GM19099 (cell line): ENCODE data around the gene CTNNA2.

ENCODE experiments used
- POLR2A ChIP-seq: IDR thresholded peaks from 3 replicates; pipeline ENCODE4 v1.6.1; 2011; ENCODE audit warnings: low read depth; ENCODE audit not compliant: insufficient read length; ENCODE audit errors: extremely low read depth

The CTNNA2 gene

GRCh38 chr2:80009211-80009610 is 496.4 kb downstream of the CTNNA2 start:
- TF ChIP-seq POLR2A: no peak

GRCh38 chr2:80012061-80012460 is 499.2 kb downstream of the CTNNA2 start:
- TF ChIP-seq POLR2A: no peak

DNA sequence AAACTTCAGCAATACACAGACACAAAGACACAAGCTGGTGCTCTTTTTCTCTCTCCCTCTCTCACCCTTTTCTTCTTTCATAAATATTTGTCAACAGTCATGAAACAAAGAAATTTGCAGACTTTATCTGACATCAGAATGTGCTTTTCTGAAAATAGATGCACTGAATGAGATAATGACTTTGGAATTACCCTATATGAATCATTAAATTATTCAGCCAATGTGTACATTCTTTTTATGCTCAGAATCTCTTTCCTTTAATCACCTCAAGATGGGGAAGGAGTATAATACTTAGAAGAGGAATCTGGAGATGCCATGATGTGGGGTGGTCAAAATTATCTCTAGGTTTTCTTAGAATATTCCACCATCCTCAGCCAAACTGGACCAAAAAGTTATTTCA is 501.8 kb downstream of the CTNNA2 start:
- TF ChIP-seq POLR2A: no peak

GRCh38 chr2:80016171-80016570 is 503.3 kb downstream of the CTNNA2 start:
- TF ChIP-seq POLR2A: no peak

- no peak for TF ChIP-seq POLR2A
Observed at GRCh38 chr2:80019571-80020460, 507.0 kb downstream of the CTNNA2 start.

DNA sequence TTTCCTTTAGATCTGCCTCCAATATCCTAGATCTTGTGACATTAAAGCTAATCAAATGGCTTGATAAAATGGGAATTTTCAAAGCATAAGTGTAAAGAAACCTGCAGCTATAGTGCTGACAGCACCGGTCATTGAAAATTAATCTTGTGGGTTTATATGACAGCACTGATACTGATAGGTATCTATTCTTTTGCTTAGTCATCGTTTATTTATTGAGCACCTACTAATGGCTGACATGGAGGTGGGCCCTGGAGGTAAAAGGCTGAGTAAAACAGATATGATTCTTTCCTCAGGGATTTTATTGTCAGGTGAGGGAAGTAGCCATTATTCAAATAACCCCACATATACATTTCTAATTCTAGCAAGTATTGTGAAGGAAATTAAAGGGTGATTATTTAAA is 509.2 kb downstream of the CTNNA2 start:
- TF ChIP-seq POLR2A: no peak

DNA sequence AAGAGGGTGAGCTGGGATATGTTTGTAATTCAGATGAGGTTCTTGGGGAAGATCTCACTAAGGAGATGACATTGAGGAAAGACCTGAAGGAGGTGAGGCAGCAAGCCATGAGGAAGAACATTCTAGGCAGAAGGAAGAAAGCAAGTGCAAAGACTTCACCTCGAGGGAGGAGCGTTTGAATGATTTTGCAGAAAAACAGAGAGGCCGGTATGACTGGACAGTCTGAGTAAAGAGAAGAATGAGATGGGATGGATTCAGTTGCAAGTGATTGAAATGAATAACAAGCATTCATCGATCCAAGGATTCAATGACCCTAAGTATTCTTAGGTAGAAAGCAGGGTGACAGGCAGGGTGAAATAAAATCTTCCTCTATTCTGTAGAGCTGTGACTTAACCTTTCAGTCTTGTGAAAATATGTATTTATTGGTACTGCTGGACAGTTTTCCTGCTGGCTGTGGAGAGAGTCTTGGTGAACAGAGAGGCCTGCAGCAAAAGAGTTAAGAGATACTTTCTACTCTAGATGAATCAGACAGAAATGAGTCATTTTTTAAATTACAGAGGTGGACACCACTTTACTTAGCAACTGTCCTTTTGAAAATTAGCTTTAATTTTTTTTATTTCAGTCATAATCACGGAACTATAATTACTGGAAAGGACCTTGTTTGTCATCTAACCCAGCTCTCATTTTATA is 513.3 kb downstream of the CTNNA2 start:
- no peak for TF ChIP-seq POLR2A

DNA sequence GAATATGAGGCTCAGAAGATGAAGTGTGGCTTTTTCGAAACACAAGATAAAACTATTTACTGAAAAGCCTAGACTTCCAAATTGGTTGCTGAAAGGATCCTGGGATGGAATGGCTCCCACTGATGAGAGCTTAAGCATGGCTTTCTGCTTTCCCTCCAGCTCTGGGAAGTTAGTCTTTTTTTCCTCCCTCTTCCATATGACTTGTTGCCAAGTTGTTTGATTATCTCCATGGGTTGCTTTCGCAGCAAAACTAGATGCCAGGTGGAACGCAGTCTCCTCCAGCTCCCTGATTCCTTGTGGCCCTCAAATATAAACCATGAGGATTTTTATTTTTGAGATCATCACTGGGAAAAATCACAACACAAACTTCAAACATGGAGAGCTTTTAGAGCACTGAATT is 515.2 kb downstream of the CTNNA2 start:
- no peak for TF ChIP-seq POLR2A

GRCh38 chr2:80028584-80028983 is 515.7 kb downstream of the CTNNA2 start:
- no peak for TF ChIP-seq POLR2A

DNA sequence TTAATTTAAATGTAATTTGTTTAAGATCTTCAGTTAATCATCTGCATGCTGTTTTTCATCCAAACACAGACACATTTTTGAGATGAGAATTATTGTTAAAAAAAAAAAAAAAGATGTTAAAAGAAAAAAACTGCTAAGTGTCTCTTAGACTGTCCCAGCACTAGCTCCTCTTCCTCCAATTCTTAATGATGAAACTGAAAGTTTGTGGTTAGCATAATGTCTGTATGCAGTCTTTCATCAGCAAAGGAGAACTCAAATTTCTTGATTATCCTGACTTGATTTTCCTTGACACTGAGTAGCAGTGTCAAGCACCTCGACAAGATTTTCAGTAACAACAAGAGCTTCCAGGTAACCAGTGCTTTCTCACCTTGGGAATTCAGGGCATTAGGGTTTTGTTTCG is 517.3 kb downstream of the CTNNA2 start:
- TF ChIP-seq POLR2A: no peak

DNA sequence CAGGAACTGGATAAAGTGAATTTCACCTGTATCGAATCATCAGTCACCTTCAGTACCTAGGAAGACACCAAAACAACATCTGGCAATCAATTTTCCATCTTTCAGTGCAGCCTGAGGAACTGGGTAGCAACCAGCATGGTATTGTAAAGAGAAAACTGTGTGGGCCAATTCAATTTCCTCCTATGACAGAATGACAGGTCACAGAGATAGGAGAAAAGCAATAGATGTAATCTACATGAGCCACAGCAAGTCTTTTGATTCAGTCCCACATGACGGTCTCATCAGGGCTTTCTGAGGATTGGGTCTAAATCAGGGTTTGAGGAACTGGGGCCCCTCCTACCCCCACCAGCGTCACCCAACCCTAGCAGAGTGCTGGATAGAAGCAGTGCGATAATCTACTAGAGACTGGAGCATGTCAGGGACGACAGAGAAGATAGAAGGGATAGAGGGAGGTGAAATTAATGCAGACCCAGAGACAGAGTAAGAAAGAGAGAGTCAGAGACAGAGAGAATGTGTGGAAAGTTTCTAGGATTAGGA is 523.0 kb downstream of the CTNNA2 start:
- no peak for TF ChIP-seq POLR2A

DNA sequence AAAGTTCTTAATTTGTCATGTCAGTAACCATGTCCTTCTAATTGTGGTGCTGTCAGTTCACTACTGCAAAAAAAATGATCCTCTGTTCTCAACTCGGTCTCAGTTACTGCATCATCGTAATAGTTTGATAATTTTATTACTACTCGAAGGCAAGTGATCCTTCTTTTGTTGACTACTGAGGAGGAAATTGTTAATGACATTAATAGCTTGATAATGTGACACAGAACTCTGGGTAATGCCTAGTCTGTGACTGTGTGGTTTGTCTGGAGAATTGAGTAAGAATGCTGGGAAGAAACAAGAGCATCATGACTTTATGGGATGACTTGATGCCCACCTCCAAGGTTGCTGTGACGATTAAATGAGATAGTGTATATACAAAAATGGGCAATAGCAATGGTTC is 524.5 kb downstream of the CTNNA2 start:
- no peak for TF ChIP-seq POLR2A

GRCh38 chr2:80040226-80040625 is 527.4 kb downstream of the CTNNA2 start:
- no peak for TF ChIP-seq POLR2A

- TF ChIP-seq POLR2A: no peak
Observed at GRCh38 chr2:80042635-80043034, 529.8 kb downstream of the CTNNA2 start.

DNA sequence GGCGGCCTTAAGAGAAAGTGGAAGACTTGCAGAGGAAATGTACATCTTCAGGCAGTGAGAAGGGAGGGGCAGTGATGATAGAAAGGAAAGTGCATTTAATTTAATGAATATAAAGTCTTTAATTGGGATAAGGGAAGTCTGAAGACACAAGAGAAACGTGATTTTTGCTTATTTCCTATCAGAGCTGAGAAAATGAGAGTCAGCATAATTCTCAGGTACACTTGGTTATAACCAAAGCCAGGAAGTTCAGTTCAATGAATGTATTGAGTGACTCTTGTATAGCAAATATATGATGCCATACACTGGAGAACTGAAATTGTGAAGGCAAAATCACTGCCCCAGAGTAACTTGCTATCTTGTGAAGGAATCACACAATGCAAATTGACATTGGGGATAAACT is 535.4 kb downstream of the CTNNA2 start:
- TF ChIP-seq POLR2A: no peak

- no peak for TF ChIP-seq POLR2A
Observed at GRCh38 chr2:80050246-80050645, 537.4 kb downstream of the CTNNA2 start.
